Right lobe of liver (tissue), 4 donors: ENCODE data around the gene SERTAD1.

ENCODE experiments used
- POLR2A ChIP-seq: fragments of 450-650 bp; IDR thresholded peaks from one replicate; pipeline ENCODE4 v1.6.1; 2017; ENCODE audit warnings: antibody characterized with exemption, mild to moderate bottlenecking
- TF ChIP-seq, protein P1 (sequence below), 4 donors: fragments of 200-600 bp in 3 of 4; fragments of 450-650 bp in 1 of 4; IDR thresholded peaks; one replicate each; pipeline versions ENCODE4 v1.5.1 to v1.8.0; 2016 to 2022; ENCODE audit warnings: antibody characterized with exemption in 4 of 4, mild to moderate bottlenecking in 2 of 4
- donor health status: DM: no; HTN: no; CAD: no.
- donor health status: DM: no; HTN: no; CAD: no.
- donor health status: DM: no; HTN: yes; CAD: no.

DNA sequence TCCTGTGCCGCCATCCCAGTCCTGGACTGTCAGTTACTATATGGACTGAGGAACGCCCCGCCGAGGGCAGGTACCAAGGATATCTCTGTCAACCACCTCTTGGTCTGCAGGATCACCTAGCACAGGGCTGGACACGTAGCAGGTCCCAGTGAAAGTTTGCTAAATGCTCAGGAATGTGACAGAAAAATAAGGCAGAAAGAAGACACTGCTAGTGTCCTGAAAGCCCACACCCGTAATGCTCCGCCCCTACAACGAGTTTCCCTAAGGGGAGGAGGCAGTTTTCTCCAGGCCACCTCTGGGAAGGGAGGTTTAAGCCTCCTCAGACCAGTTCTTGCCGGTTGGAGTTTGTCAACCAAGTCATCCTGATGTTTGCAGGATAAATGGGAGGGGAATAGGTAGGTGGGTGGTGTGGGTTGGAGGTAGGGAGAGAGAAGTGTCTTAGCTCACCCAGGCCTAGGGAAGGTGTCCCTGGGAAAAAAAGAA lies 20.0 kb upstream of the SERTAD1 start:
- TF ChIP-seq, protein P1, sequence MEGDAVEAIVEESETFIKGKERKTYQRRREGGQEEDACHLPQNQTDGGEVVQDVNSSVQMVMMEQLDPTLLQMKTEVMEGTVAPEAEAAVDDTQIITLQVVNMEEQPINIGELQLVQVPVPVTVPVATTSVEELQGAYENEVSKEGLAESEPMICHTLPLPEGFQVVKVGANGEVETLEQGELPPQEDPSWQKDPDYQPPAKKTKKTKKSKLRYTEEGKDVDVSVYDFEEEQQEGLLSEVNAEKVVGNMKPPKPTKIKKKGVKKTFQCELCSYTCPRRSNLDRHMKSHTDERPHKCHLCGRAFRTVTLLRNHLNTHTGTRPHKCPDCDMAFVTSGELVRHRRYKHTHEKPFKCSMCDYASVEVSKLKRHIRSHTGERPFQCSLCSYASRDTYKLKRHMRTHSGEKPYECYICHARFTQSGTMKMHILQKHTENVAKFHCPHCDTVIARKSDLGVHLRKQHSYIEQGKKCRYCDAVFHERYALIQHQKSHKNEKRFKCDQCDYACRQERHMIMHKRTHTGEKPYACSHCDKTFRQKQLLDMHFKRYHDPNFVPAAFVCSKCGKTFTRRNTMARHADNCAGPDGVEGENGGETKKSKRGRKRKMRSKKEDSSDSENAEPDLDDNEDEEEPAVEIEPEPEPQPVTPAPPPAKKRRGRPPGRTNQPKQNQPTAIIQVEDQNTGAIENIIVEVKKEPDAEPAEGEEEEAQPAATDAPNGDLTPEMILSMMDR (IDR thresholded peaks at IDR 0.05) = no peak
- no peak for TF ChIP-seq POLR2A
